Measurements from ENCODE around the gene BBS9.

DNA sequence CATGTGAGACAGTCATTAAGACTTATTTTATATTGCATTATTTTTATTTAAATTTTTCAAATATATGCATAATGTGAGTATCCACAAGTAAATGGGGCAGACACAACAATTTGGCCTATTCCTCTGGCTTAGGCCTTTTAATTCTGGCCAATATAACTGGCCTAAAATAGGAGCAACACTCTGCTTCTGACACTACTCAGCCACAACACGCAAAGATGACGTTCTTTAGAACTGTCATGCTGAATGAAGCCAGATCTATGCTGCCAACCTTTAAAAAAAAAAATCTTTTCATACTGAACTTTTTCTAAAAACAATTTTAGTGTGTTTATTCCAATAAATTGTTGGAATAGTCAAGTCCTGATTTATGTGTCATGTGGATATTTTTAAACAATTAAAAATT lies 421.0 kb downstream of the BBS9 start:
- TF ChIP-seq, protein P1, sequence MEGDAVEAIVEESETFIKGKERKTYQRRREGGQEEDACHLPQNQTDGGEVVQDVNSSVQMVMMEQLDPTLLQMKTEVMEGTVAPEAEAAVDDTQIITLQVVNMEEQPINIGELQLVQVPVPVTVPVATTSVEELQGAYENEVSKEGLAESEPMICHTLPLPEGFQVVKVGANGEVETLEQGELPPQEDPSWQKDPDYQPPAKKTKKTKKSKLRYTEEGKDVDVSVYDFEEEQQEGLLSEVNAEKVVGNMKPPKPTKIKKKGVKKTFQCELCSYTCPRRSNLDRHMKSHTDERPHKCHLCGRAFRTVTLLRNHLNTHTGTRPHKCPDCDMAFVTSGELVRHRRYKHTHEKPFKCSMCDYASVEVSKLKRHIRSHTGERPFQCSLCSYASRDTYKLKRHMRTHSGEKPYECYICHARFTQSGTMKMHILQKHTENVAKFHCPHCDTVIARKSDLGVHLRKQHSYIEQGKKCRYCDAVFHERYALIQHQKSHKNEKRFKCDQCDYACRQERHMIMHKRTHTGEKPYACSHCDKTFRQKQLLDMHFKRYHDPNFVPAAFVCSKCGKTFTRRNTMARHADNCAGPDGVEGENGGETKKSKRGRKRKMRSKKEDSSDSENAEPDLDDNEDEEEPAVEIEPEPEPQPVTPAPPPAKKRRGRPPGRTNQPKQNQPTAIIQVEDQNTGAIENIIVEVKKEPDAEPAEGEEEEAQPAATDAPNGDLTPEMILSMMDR (IDR thresholded peaks at IDR 0.05; ENCODE audit: low read depth, low read length): no peak
- TF ChIP-seq EZH2phosphoT487 (IDR thresholded peaks at IDR 0.05; ENCODE audit: low read depth): no peak

Data from OCI-LY3 (cell line).